IMR-90 (cell line): Measurements from ENCODE around the gene DBNDD2. TPM values are rescaled to one million over a fixed set of nuclear protein-coding genes. Genes with fewer than 3 reads are reported as not detected.

Source experiments
- ATAC-seq: fragments of 200-7000 bp; cut with Tn5 transposase; 2 replicates; pipeline ENCODE4 v1.9.1; 2020; ENCODE audit warnings: low read depth, mild to moderate bottlenecking, moderate library complexity
- BruUV-seq: library from RNA; stranded (reverse); fragments of 400-500 nt; replicated peaks from 2 replicates; lab custom pipeline; 2021; lab: Mats Ljungman, UMichigan
- CTCF ChIA-PET: fragments of 300-600 bp; formaldehyde crosslinking; extraction: SDS; loops from one replicate; lab custom pipeline; 2021; ENCODE audit warnings: antibody characterized with exemption; lab: Yijun Ruan, JAX
- POLR2A ChIA-PET: fragments of 300-600 bp; sonication (Branson Sonifier 250); formaldehyde crosslinking; loops from one replicate; lab custom pipeline; 2022; ENCODE audit warnings: antibody characterized with exemption; ENCODE audit not compliant: unreplicated experiment; lab: Charles Lee
- DNase-seq: peaks from one replicate; pipeline ENCODE4 v3.0.0; 2013
- H2AFZ ChIP-seq: replicated peaks from 2 replicates; pipeline ENCODE3; 2013; ENCODE audit warnings: low read length, mild to moderate bottlenecking; ENCODE audit not compliant: poor library complexity
- H2AK5ac ChIP-seq: 2 replicates; pipeline ENCODE4 v1.6.1; 2013; ENCODE audit warnings: low read depth, low read length, inconsistent platforms
- H2AK9ac ChIP-seq: replicated peaks from 2 replicates; pipeline ENCODE3; 2013; ENCODE audit warnings: mild to moderate bottlenecking, low read depth, low read length, moderate library complexity; ENCODE audit not compliant: poor library complexity
- H2BK120ac ChIP-seq: 2 replicates; pipeline ENCODE4 v1.6.1; 2013; ENCODE audit warnings: low read depth, low read length, inconsistent platforms
- H2BK15ac ChIP-seq: 3 replicates; pipeline ENCODE4 v1.6.1; 2013; ENCODE audit warnings: low read depth, low read length, inconsistent platforms
- H2BK20ac ChIP-seq: 2 replicates; pipeline ENCODE4 v1.6.1; 2013; ENCODE audit warnings: low read depth, mild to moderate bottlenecking, inconsistent platforms, low read length, moderate library complexity
- H2BK5ac ChIP-seq: 2 replicates; pipeline ENCODE4 v1.6.1; 2013; ENCODE audit warnings: mild to moderate bottlenecking, low read depth, low read length, inconsistent platforms; ENCODE audit not compliant: poor library complexity, severe bottlenecking
- H3K14ac ChIP-seq: replicated peaks from 2 replicates; pipeline ENCODE4 v1.6.1; 2013; ENCODE audit warnings: low read depth, low read length, inconsistent platforms
- H3K18ac ChIP-seq: 2 replicates; pipeline ENCODE4 v1.6.1; 2013; ENCODE audit warnings: low read depth, low read length, control low read depth
- H3K23ac ChIP-seq: 2 replicates; pipeline ENCODE4 v1.6.1; 2013; ENCODE audit warnings: low read depth, low read length, inconsistent platforms
- H3K27ac ChIP-seq: 2 replicates; pipeline ENCODE4 v1.5.1; 2013; ENCODE audit warnings: mild to moderate bottlenecking, control low read depth, low read length; ENCODE audit not compliant: insufficient read depth
- H3K27me3 ChIP-seq: 2 replicates; pipeline ENCODE4 v1.6.1; 2013; ENCODE audit warnings: low read length; ENCODE audit not compliant: control insufficient read depth, insufficient read depth
- H3K36me3 ChIP-seq: 2 replicates; pipeline ENCODE4 v1.6.1; 2013; ENCODE audit warnings: low read length, mixed read lengths; ENCODE audit not compliant: control insufficient read depth, insufficient read depth
- H3K4ac ChIP-seq: 2 replicates; pipeline ENCODE4 v1.6.1; 2013; ENCODE audit warnings: low read depth, low read length, inconsistent platforms
- H3K4me1 ChIP-seq: 2 replicates; pipeline ENCODE4 v1.6.1; 2013; ENCODE audit warnings: low read length, mixed read lengths; ENCODE audit not compliant: control insufficient read depth, insufficient read depth
- H3K4me2 ChIP-seq: 2 replicates; pipeline ENCODE4 v1.6.1; 2013; ENCODE audit warnings: low read depth, mild to moderate bottlenecking, control low read depth, low read length, moderate library complexity
- H3K4me3 ChIP-seq: 2 replicates; pipeline ENCODE4 v1.5.1; 2013; ENCODE audit warnings: low read depth, mild to moderate bottlenecking, control low read depth, low read length, moderate library complexity; ENCODE audit not compliant: insufficient read depth
- H3K56ac ChIP-seq: 2 replicates; pipeline ENCODE4 v1.6.1; 2013; ENCODE audit warnings: low read length, inconsistent platforms; ENCODE audit not compliant: insufficient read depth; ENCODE audit errors: extremely low read depth
- H3K79me1 ChIP-seq, 2 experiments: 2 replicates each; pipeline ENCODE4 v1.6.1; 2013; ENCODE audit warnings: low read length in 2 of 2, inconsistent platforms in 1 of 2, low read depth in 1 of 2
- H3K9ac ChIP-seq: 2 replicates; pipeline ENCODE4 v1.6.1; 2013; ENCODE audit warnings: low read depth, low read length, control low read depth
- H3K9me1 ChIP-seq: 2 replicates; pipeline ENCODE4 v1.6.1; 2013; ENCODE audit warnings: low read length, inconsistent platforms; ENCODE audit not compliant: insufficient read depth
- H3K9me3 ChIP-seq: 2 replicates; pipeline ENCODE4 v1.6.1; 2013; ENCODE audit warnings: low read length; ENCODE audit not compliant: control insufficient read depth, insufficient read depth
- H4K20me1 ChIP-seq: 2 replicates; pipeline ENCODE4 v1.6.1; 2013; ENCODE audit warnings: low read length, inconsistent platforms; ENCODE audit not compliant: insufficient read depth
- H4K5ac ChIP-seq: 2 replicates; pipeline ENCODE4 v1.6.1; 2013; ENCODE audit warnings: mild to moderate bottlenecking, low read depth, low read length, control low read depth
- H4K8ac ChIP-seq, 2 experiments: 2 replicates each; pipeline ENCODE4 v1.6.1; 2013; ENCODE audit warnings: low read depth in 2 of 2, low read length in 2 of 2, control low read depth in 1 of 2, inconsistent platforms in 1 of 2
- H4K91ac ChIP-seq: 2 replicates; pipeline ENCODE4 v1.6.1; 2013; ENCODE audit warnings: low read depth, low read length, inconsistent platforms; ENCODE audit not compliant: insufficient read depth
- MAZ ChIP-seq: IDR thresholded peaks from 2 replicates; pipeline ENCODE4 v1.6.1; 2012; ENCODE audit warnings: low read depth, mild to moderate bottlenecking, low read length, improper control_type of control experiment, moderate library complexity, borderline replicate concordance
- NFE2L2 ChIP-seq: fragments of 150-350 bp; IDR thresholded peaks from 2 replicates; pipeline ENCODE4 v1.6.1; 2016; ENCODE audit warnings: low read depth, mild to moderate bottlenecking, low read length
- RAD21 ChIP-seq: IDR thresholded peaks from 2 replicates; pipeline ENCODE4 v1.6.1; 2012; ENCODE audit warnings: low read length, improper control_type of control experiment
- RFX5 ChIP-seq: IDR thresholded peaks from 2 replicates; pipeline ENCODE4 v1.8.0; 2012; ENCODE audit warnings: low read depth, mild to moderate bottlenecking, low read length, moderate library complexity
- WGBS, 2 experiments: methylation state at CpG; one replicate each; pipeline versions ENCODE4 v1.1.5 to v1.1.7; 2013; ENCODE audit warnings: missing lambda C conversion rate in 2 of 2; ENCODE audit not compliant: insufficient read length in 1 of 2; ENCODE audit errors: extremely low coverage in 2 of 2; 5-methylcytosine and 5-hydroxymethylcytosine counted together
- dilution Hi-C: fragments of 300-500 bp; cut with HindIII; formaldehyde crosslinking; loops from one replicate; pipeline ENCODE4 v1.14.3; 2018; ENCODE audit warnings: low sequenced_read_pairs; ENCODE audit not compliant: unreplicated experiment
- in situ Hi-C: fragments of 300-500 bp; cut with MboI; formaldehyde crosslinking; loops from 3 replicates; pipeline ENCODE4 v1.14.3; 2019; ENCODE audit warnings: low sequenced_read_pairs, inconsistent platforms, mixed read lengths
- intact Hi-C: fragments of 100-400 bp; cut with micrococcal nuclease; formaldehyde crosslinking; loops from 2 replicates; pipeline ENCODE4 v1.10.0; 2022
- polyA plus RNA-seq, 3 experiments: library from polyadenylated mRNA; depleted of rRNA; stranded (reverse); fragments of >200 nt; gene quantifications; 2 replicates each; pipeline ENCODE4 v1.2.3, GENCODE V29; 2012; ENCODE audit warnings: low replicate concordance in 1 of 3
- total RNA-seq: library from RNA; depleted of rRNA; stranded (reverse); fragments of >200 nt; gene quantifications from 2 replicates; pipeline ENCODE4 v1.2.3, GENCODE V29; 2012
- TF ChIP-seq, protein P1 (sequence below): fragments of 150-350 bp; IDR thresholded peaks from 2 replicates; pipeline ENCODE4 v1.6.1; 2016; ENCODE audit warnings: low read depth, mild to moderate bottlenecking, low read length, moderate library complexity, borderline replicate concordance

DBNDD2 gene
- total and polyA plus RNA-seq, 2 of the 4 experiments (the other 2 are of a cell fraction): 1.3 to 9.3 TPM

DNA sequence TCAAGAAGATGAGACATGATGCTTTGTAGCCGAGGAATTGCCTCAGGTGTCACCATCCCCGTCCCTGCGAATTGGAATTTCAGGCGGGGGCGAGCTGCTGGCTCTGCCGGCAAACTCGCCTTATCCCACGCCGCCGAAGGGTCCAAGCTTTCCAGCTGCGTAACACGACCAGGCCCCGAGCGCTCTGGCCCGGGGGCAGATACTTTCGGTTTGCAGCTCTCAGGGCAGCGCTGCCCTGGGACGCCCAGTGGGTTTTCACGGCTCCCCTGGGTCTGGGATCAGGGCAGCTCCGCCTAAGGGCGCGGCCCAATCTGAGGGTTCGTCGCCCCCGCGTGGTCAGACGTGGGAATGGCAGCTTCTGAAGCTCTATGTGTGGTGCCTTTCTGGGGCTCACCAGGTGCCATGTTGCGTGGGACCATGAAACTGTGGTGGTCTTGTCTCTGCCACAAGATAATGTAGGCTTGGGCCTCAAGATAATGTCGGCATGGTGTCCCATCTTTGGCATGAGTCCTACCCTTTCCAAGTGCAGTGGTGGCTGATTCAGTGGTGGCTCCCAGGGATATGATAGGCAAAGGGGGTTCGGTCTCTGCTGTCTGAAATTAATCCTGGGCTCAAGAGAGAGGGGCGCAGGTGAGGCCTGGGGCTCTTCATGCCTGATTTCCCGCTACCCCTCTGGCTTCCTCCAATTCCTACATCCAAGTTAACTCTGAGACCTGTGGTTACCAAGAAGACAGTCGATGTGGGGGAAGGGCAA is 28.8 kb downstream of the DBNDD2 start (continued):
- TF ChIP-seq MAZ (peak; percentile 43; the same call in 1 of the 2 replicates), RAD21 (peak; percentile 91), RFX5 (no peak)

DNA sequence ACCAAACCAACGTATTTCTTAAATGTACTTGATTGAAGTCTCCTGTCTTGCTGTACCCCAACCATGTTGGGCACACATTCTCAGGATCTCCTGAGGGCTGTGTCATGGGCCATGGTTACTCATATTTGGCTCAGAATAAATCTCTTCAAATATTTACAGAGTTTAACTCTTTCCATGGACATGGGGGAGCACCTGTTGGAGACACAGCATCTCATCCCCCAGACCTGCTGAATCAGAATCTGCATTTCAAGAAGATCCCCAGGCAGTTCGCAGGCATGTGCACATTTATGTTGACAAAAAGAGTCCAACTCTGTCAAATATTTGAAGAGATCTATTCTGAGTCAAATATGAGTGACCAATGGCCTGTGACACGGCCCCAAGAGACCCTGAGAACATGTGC is 32.3 kb downstream of the DBNDD2 start:
- Histone ChIP-seq H3K56ac (no peak overlapping the region), H3K9ac (no peak overlapping the region), H3K9me1 (no peaks in the 10 kb centered on the region), H3K9me3 (no peaks in the 10 kb centered on the region), H4K8ac (no peak overlapping the region), H2BK5ac (no peak overlapping the region), H3K4me1 (no peaks in the 10 kb centered on the region), H3K4me3 (no peak overlapping the region), H4K91ac (no peak overlapping the region), H3K27ac (no peak overlapping the region), H2BK15ac (no peak overlapping the region), H2BK120ac (no peak overlapping the region), H2AK5ac (no peak overlapping the region), H3K4ac (no peak overlapping the region), H4K20me1 (no peaks in the 10 kb centered on the region), H2AK9ac (no peak overlapping the region), H3K79me1 (no peaks in the 10 kb centered on the region), H4K5ac (no peak overlapping the region), H3K18ac (no peak overlapping the region), H3K4me2 (no peak overlapping the region), H3K23ac (no peak overlapping the region), H3K36me3 (no peaks in the 10 kb centered on the region), H2BK20ac (no peak overlapping the region), H2AFZ (no peak overlapping the region), H3K14ac (no peak overlapping the region), H3K27me3 (peaks cover 15% of the 10 kb centered on the region)
- TF ChIP-seq, protein P1, sequence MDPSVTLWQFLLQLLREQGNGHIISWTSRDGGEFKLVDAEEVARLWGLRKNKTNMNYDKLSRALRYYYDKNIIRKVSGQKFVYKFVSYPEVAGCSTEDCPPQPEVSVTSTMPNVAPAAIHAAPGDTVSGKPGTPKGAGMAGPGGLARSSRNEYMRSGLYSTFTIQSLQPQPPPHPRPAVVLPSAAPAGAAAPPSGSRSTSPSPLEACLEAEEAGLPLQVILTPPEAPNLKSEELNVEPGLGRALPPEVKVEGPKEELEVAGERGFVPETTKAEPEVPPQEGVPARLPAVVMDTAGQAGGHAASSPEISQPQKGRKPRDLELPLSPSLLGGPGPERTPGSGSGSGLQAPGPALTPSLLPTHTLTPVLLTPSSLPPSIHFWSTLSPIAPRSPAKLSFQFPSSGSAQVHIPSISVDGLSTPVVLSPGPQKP: no peak
- TF ChIP-seq RAD21 (no peak), NFE2L2 (no peak)
- ATAC-seq (no peak), DNase-seq (no peak)
- no TSS peak for BruUV-seq
- intact Hi-C loops (no loop called here), dilution Hi-C loops (no loop called here), in situ Hi-C loops (no loop called here)
- 82% methylated on average over 2 of the region's 3 CpGs; no CpG with 5 or more reads in 1 of the 2 experiments for WGBS, 2 experiments
- ChIA-PET CTCF (no interaction called here), POLR2A (no interaction called here)
